Endothelial cell of umbilical vein (primary cell): ENCODE results near the gene SETMAR.

Experiments
- EZH2 ChIP-seq: IDR thresholded peaks from 2 replicates; pipeline ENCODE4 v1.6.1; 2012; ENCODE audit warnings: borderline replicate concordance, low read depth, mild to moderate bottlenecking, moderate library complexity, low read length, inconsistent platforms; ENCODE audit not compliant: severe bottlenecking
- GATA2 ChIP-seq: IDR thresholded peaks from 2 replicates; pipeline ENCODE4 v1.7.0; 2011; ENCODE audit warnings: low read depth, mild to moderate bottlenecking, moderate library complexity, mixed read lengths, low read length; ENCODE audit not compliant: insufficient read length, insufficient read depth
- JUN ChIP-seq: IDR thresholded peaks from 2 replicates; pipeline ENCODE4 v1.6.1; 2011; ENCODE audit warnings: borderline replicate concordance, low read depth; ENCODE audit not compliant: insufficient read length, insufficient read depth
- MYC ChIP-seq: IDR thresholded peaks from one replicate; pipeline ENCODE4 v1.6.1; 2011; ENCODE audit warnings: mild to moderate bottlenecking, low read depth, low read length
- POLR2A ChIP-seq: IDR thresholded peaks from 2 replicates; pipeline ENCODE4 v1.6.1; 2012; ENCODE audit warnings: low read depth, mild to moderate bottlenecking, control low read depth, low read length
- POLR2AphosphoS5 ChIP-seq: IDR thresholded peaks from 2 replicates; pipeline ENCODE4 v1.6.1; 2012; ENCODE audit warnings: low read depth, mild to moderate bottlenecking, control low read depth, low read length, moderate library complexity; ENCODE audit not compliant: insufficient read depth
- TF ChIP-seq, protein P1 (sequence below), 2 donors: IDR thresholded peaks; 1 replicate in 1 of 2; 2 replicates in 1 of 2; pipeline ENCODE4 v1.5.1; 2011; ENCODE audit warnings: low read length in 2 of 2, mild to moderate bottlenecking in 2 of 2, moderate library complexity in 2 of 2, control low read depth in 1 of 2, inconsistent platforms in 1 of 2, low read depth in 1 of 2; ENCODE audit not compliant: insufficient read depth in 1 of 2; ENCODE audit errors: extremely low read depth in 1 of 2

DNA sequence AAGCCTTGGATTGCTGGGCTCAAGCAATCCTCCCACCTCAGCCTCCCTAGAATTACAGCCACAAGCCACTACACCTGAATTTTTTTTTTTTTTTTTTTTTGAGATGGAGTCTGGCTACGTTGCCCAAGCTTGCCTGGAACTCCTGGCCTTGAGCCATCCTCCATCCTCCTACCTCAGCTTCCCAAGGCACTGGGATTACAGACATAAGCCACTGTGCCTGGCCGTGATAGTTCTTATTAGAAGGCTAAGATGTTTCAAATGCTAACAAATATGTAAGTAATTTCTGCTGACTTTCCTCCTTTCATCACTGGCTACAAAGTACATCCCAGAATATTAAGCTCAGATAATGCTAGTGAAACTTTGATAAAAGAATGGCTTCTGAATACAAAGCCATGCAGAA, 5.7 kb upstream of the SETMAR start:
- no peak for TF ChIP-seq POLR2A
- TF ChIP-seq, protein P1, sequence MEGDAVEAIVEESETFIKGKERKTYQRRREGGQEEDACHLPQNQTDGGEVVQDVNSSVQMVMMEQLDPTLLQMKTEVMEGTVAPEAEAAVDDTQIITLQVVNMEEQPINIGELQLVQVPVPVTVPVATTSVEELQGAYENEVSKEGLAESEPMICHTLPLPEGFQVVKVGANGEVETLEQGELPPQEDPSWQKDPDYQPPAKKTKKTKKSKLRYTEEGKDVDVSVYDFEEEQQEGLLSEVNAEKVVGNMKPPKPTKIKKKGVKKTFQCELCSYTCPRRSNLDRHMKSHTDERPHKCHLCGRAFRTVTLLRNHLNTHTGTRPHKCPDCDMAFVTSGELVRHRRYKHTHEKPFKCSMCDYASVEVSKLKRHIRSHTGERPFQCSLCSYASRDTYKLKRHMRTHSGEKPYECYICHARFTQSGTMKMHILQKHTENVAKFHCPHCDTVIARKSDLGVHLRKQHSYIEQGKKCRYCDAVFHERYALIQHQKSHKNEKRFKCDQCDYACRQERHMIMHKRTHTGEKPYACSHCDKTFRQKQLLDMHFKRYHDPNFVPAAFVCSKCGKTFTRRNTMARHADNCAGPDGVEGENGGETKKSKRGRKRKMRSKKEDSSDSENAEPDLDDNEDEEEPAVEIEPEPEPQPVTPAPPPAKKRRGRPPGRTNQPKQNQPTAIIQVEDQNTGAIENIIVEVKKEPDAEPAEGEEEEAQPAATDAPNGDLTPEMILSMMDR (IDR thresholded peaks at IDR 0.05; ENCODE audit: extremely low read depth in 1 of 2, insufficient read depth in 1 of 2, low read depth in 1 of 2, low read length in 2 of 2): no peak
- no peak for TF ChIP-seq GATA2
- no peak for TF ChIP-seq POLR2AphosphoS5
- no peak for TF ChIP-seq EZH2
- TF ChIP-seq MYC: no peak
- no peak for TF ChIP-seq JUN
